Aorta (tissue), 5 donors: ENCODE measurements around the gene SUCO. TPM values are rescaled to one million over a fixed set of nuclear protein-coding genes. Genes with fewer than 3 reads are reported as not detected.
"Not testable (repeated sequence)": the region's sequence is repeated elsewhere in the genome, so short reads cannot be mapped to it uniquely, and the experiment has no call there.

ENCODE experiments used
- ATAC-seq: fragments of 200-7000 bp; cut with Tn5 transposase; one replicate; pipeline ENCODE4 v1.9.1; 2022; ENCODE audit warnings: moderate library complexity; ENCODE audit not compliant: low FRiP score
- DNase-seq, 2 donors: peaks; one replicate each; pipeline ENCODE4 v3.0.0-alpha.2; 2020
- H3K27ac ChIP-seq, 2 donors: one replicate each; pipeline ENCODE4 v1.5.1; 2013; ENCODE audit warnings: low read length in 2 of 2, mild to moderate bottlenecking in 2 of 2, moderate library complexity in 2 of 2, control low read depth in 1 of 2, inconsistent platforms in 1 of 2, low read depth in 1 of 2
- H3K27me3 ChIP-seq, 2 donors: one replicate each; pipeline ENCODE4 v1.6.1; 2013; ENCODE audit warnings: control low read depth in 1 of 2, low read length in 1 of 2, mild to moderate bottlenecking in 1 of 2, moderate library complexity in 1 of 2; ENCODE audit not compliant: insufficient read depth in 2 of 2, control insufficient read depth in 1 of 2
- H3K36me3 ChIP-seq, 2 donors: one replicate each; pipeline ENCODE4 v1.6.1; 2013; ENCODE audit warnings: control low read depth in 1 of 2, low read length in 1 of 2, mild to moderate bottlenecking in 1 of 2; ENCODE audit not compliant: insufficient read depth in 2 of 2, control insufficient read depth in 1 of 2
- H3K4me1 ChIP-seq, 2 donors: one replicate each; pipeline ENCODE4 v1.6.1; 2013; ENCODE audit warnings: low read length in 2 of 2, control low read depth in 1 of 2, mild to moderate bottlenecking in 1 of 2, moderate library complexity in 1 of 2; ENCODE audit not compliant: insufficient read depth in 2 of 2, control insufficient read depth in 1 of 2
- H3K4me3 ChIP-seq, 2 donors: one replicate each; pipeline ENCODE4 v1.5.1; 2013; ENCODE audit warnings: low read length in 2 of 2, control low read depth in 1 of 2, mild to moderate bottlenecking in 1 of 2
- H3K9me3 ChIP-seq: one replicate; pipeline ENCODE4 v1.6.1; 2013; ENCODE audit warnings: mild to moderate bottlenecking, low read length; ENCODE audit not compliant: control insufficient read depth
- WGBS, 2 donors: extraction: QIAGEN DNeasy Blood & Tissue Kit; methylation state at CpG; one replicate each; pipeline ENCODE4 v1.1.7; 2013; 5-methylcytosine and 5-hydroxymethylcytosine counted together
- intact Hi-C, 2 donors: fragments of 100-400 bp; cut with DNase I; formaldehyde crosslinking; loops; one replicate each; pipeline versions ENCODE4 v1.14.2 to v1.15.0; 2022
- polyA plus RNA-seq, 2 donors: library from polyadenylated mRNA; stranded (reverse); fragments of 200-250 nt; gene quantifications; one replicate each; pipeline ENCODE4 v1.2.3, GENCODE V29; 2013
- total RNA-seq, 2 donors: library from RNA; stranded (reverse); fragmentation: NEBNext Ultra II Directional; extraction: Animal tissue kit (Norgen Biotek cat#: 25700); gene quantifications; one replicate each; pipeline ENCODE4 v1.2.1, GENCODE V29; 2021
- donor health status: healthy with polysubstance abuse.
- donor health status: Bipolar disorder and iron deficiency.
- donor health status: DM: no; HTN: no; CAD: no.
- donor health status: DM: no; HTN: no; CAD: no.
- donor health status: DM: yes; HTN: yes; CAD: no.

The SUCO gene
- total and polyA plus RNA-seq, 4 donors = 7.4 to 37.7 (median 22.9) TPM

DNA sequence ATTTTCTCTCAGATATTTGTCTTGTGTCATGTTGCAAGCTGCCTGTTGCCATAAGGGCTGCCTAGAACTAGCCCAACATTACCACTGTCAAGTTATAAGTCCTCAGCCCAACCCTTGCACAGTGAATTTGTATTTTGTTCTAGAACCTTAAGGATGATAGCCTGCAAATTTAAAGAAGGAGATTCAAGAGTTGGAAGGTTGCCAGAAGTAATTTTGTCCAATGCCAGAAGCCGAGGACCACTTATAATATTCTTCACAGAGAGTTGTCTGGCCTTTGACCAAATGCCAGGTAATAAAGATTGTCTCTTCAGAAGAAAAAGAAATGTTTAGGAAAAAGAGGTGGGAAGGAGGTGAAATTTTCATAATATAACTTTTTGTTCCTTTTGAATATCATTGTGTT lies 40.5 kb upstream of the SUCO start:
- intact Hi-C loops = no loop called here
- H3K27ac ChIP-seq = no peak overlapping the region
- ATAC-seq (no peak), DNase-seq (no peak)
- 75% methylated on average over 1 of the region's 1 CpG for WGBS, 2 donors
- no peak overlapping the region for H3K4me3 ChIP-seq
- no peaks in the 10 kb centered on the region for H3K36me3 ChIP-seq
- H3K9me3 ChIP-seq = no peaks in the 10 kb centered on the region
- no peaks in the 10 kb centered on the region for H3K4me1 ChIP-seq
- peaks cover 0 to 4% of the 10 kb centered on the region in 2 donors for H3K27me3 ChIP-seq

DNA sequence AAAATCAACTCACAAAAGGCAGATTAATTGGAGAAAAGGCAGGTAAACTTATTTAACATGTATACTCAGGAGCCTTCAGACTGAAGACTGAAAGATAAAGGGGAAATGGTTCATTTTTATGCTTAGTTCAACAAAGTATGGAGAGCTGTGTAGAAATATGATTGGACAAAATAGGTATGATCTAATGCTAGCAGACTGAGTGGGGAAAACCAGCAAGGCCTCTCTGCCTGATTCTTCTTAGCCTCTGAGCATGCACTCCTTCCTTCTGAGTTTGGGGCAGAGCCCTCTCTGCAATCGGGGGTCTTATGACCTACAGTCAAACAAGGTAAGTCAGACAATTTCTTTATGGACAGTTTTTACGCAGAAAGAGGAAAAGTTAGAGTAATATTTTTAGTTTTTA lies 38.8 kb upstream of the SUCO start:
- intact Hi-C loops = no loop called here
- Histone ChIP-seq H3K27me3 (peaks cover 0 to 3% of the 10 kb centered on the region in 2 donors), H3K27ac (no peak overlapping the region), H3K9me3 (no peaks in the 10 kb centered on the region), H3K4me1 (no peaks in the 10 kb centered on the region), H3K36me3 (no peaks in the 10 kb centered on the region), H3K4me3 (no peak overlapping the region)
- DNase-seq = no peak
- WGBS, 2 donors = 92 to 93% methylated on average over 2 of the region's 2 CpGs
- ATAC-seq = no peak

DNA sequence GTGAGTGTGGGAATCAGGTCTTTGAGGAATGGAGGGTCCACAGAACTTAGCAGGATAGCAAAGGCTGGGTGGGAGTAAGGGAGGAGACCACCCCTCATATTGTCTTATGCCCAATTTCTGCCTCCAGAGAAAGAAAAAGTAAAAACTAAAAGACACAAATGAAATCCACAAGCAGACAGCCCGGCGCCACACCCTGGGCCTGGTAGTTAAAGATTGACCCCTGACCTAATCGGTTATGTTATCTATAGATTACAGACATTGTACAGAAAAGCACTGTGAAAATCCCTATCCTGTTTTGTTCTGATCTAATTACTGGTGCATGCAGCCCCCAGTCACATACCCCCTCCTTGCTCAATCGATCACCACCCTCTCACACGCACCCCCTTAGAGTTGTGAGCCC lies 36.8 kb upstream of the SUCO start:
- DNase-seq, H3K9me3 ChIP-seq, H3K4me3 ChIP-seq, intact Hi-C loops, ATAC-seq, H3K4me1 ChIP-seq, H3K27me3 ChIP-seq, H3K36me3 ChIP-seq, H3K27ac ChIP-seq: not testable (repeated sequence)
- 89 to 95% methylated on average over 5 of the region's 5 CpGs for WGBS, 2 donors

DNA sequence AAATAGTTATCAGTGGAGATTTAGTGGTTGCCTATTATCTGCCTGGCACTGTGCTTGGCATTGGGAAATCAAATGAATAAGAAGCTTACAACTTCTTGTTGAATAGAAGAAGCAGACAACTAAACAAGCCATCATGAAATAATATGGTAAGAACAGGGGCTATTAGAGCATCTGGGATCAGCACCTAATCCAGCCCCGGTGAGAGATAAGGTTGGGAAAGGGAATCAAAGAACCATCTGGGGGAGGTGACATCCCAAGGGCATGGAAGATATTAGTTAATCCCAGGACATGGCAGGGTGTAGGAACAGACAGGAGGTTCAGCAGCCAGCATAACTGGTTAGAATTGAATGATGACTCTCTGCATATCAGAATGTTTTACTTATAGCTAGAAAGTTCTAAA lies 36.3 kb upstream of the SUCO start:
- DNase-seq = no peak
- Histone ChIP-seq H3K4me3 (no peak overlapping the region), H3K27ac (no peak overlapping the region), H3K4me1 (no peaks in the 10 kb centered on the region), H3K27me3 (no peaks in the 10 kb centered on the region), H3K36me3 (no peaks in the 10 kb centered on the region), H3K9me3 (no peaks in the 10 kb centered on the region)
- no peak for ATAC-seq
- intact Hi-C loops = no loop called here
- 32 to 35% methylated on average over 1 of the region's 1 CpG for WGBS, 2 donors

DNA sequence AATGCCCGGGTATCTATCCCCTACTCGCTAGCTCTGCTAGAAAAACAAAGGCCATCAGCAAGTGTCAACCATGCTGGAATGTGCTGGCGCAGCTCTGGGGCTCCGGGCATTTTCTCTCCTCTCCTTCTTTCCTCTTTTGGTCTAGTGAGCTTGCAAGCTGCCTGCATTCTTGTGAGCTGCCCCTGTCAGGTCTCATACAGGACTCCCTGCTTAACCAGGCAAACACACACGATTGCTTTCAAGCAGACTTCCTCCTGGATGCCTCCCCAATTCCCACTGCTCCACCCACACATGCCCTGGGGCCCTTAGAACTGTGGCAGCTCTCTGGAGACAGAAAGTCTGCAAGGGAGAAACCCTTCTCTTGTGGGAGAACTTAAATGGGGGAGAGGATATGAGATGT lies 35.7 kb upstream of the SUCO start:
- no peak for ATAC-seq
- 7 to 8% methylated on average over 5 of the region's 5 CpGs for WGBS, 2 donors
- Histone ChIP-seq H3K27me3 (no peaks in the 10 kb centered on the region), H3K4me1 (no peaks in the 10 kb centered on the region), H3K36me3 (no peaks in the 10 kb centered on the region), H3K4me3 (no peak overlapping the region), H3K27ac (no peak overlapping the region), H3K9me3 (no peaks in the 10 kb centered on the region)
- intact Hi-C loops = no loop called here
- no peak for DNase-seq

DNA sequence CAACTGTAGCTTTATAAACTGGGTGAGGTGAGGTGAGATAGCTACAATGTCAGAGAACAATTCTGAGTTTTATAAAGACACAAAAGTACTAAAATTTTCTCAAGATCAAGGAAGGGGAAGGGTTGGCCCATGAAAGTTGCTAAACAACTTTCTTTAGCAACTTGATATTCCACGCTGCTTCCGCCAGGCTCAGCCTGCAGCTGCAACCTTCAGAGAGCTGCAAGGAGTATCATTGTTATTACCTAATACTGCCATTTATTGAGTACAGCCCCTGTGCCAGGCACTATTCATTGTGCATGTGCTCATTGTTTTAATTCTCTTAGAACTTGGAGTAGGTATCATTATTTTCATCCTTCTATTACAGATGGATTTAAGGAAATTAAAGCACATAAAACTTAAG lies 34.1 kb upstream of the SUCO start:
- no peak for ATAC-seq
- H3K27ac ChIP-seq = no peak overlapping the region
- no peak for DNase-seq
- no peaks in the 10 kb centered on the region for H3K4me1 ChIP-seq
- no peak overlapping the region for H3K4me3 ChIP-seq
- intact Hi-C loops = no loop called here
- H3K36me3 ChIP-seq = no peaks in the 10 kb centered on the region
- H3K27me3 ChIP-seq = no peaks in the 10 kb centered on the region
- no peaks in the 10 kb centered on the region for H3K9me3 ChIP-seq
- 97 to 98% methylated on average over 2 of the region's 2 CpGs for WGBS, 2 donors

DNA sequence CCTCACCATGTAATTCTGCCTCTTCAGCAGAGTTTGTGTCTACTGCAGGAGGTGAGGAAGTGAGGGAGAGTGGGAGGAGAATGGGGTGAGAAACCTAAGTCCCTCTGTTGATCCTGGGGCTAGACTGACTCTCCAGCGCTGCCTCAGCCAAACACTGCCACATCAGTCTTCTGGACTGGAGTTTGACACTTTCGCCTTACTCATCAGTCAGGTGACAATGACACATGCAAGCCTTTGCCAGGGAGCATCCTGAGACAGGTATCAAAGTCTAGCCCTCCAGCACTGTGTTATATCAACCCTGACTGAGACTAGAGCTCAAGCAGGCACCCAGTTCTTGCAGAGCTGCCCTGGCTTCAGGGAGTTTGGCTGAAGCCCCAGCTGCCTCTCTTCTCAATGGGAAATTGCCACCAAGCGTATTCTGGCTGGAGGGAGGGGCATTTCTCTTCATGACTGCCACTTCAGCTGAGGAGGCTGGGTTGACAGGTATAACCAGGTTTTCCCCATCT lies 33.3 kb upstream of the SUCO start:
- no peak for DNase-seq
- ATAC-seq = no peak
- intact Hi-C loops = no loop called here
- Histone ChIP-seq H3K36me3 (no peaks in the 10 kb centered on the region), H3K9me3 (no peaks in the 10 kb centered on the region), H3K4me3 (no peak overlapping the region), H3K4me1 (no peaks in the 10 kb centered on the region), H3K27me3 (no peaks in the 10 kb centered on the region), H3K27ac (no peak overlapping the region)
- WGBS, 2 donors = 80 to 86% methylated on average over 3 of the region's 3 CpGs

DNA sequence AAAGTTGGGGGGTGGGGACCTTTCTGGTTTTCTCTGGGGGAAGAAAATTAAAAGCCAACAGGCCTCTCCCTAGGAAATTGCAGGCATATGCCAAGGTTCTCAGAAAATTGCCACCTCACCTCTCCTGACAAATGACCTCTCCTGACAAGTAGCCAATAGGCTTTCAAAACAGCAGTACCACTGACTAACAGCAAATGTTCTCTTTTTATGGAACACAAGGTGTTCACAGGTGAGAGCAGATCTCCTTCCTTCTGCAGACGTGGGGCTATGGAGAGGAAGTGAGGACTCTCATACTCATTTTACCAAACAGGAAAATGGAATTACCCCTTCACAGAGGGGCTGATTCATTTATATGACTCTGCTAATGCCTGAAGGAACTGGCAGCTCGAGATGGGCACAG lies 32.7 kb upstream of the SUCO start:
- intact Hi-C loops = no loop called here
- ATAC-seq (no peak), DNase-seq (no peak)
- 85 to 91% methylated on average over 2 of the region's 2 CpGs for WGBS, 2 donors
- Histone ChIP-seq H3K27ac (no peak overlapping the region), H3K4me1 (no peaks in the 10 kb centered on the region), H3K9me3 (no peaks in the 10 kb centered on the region), H3K4me3 (no peak overlapping the region), H3K27me3 (no peaks in the 10 kb centered on the region), H3K36me3 (no peaks in the 10 kb centered on the region)

DNA sequence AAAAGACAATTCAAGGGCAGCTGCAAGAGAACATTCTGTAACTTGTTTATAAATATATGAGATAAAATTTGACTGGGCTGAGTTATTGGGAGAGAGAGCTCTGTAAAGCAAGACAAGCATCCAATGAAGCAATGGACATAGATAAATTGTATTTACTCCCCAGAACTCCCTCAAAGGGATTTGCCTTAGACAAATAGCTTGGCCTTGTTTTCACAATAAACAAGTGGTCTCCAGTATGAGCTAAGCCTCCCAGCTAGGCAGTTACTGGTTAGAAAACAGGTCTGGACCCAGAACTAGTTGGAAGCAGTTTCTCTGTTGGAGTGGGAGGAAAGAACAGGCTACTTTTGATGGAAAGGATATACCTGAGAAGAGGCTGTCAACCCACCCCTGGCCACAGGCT lies 25.2 kb upstream of the SUCO start:
- DNase-seq = no peak
- Histone ChIP-seq H3K27ac (no peak overlapping the region), H3K4me1 (no peaks in the 10 kb centered on the region), H3K36me3 (no peaks in the 10 kb centered on the region), H3K27me3 (peaks cover 0 to 2% of the 10 kb centered on the region in 2 donors), H3K4me3 (no peak overlapping the region), H3K9me3 (no peaks in the 10 kb centered on the region)
- intact Hi-C loops = no loop called here
- ATAC-seq = no peak
